Stimulated activated naive B cell treated with anti-CD40 and anti-IgM and Interleukin-4, amounts not matched to agents 10 μg/mL and 1 μg/mL and 100 μg/mL, for 72 hours (primary cell): ENCODE data around the gene CKAP2L.

Source experiments
- ATAC-seq, 2 donors: fragments of 150-1000 bp; cut with Tn5 transposase; replicated peaks; 2 replicates each; pipeline ENCODE4 v1.10.0; 2021; ENCODE audit warnings: moderate library complexity in 1 of 2
- DNase-seq: peaks from one replicate; pipeline ENCODE4 v3.0.0; 2021
- H3K27ac Mint-ChIP-seq: one replicate; pipeline ENCODE4 v1.8.0; 2022; ENCODE audit warnings: mild to moderate bottlenecking, mixed read lengths
- H3K27me3 Mint-ChIP-seq, 2 donors: one replicate each; pipeline ENCODE4 v1.8.0; 2022; ENCODE audit warnings: mixed read lengths in 2 of 2
- H3K36me3 Mint-ChIP-seq, 2 donors: one replicate each; pipeline ENCODE4 v1.8.0; 2022; ENCODE audit warnings: mixed read lengths in 2 of 2, mild to moderate bottlenecking in 1 of 2
- H3K4me1 Mint-ChIP-seq, 2 donors: one replicate each; pipeline ENCODE4 v1.8.0; 2022; ENCODE audit warnings: mixed read lengths in 2 of 2, mild to moderate bottlenecking in 1 of 2
- H3K4me3 Mint-ChIP-seq, 2 donors: one replicate each; pipeline ENCODE4 v1.8.0; 2022; ENCODE audit warnings: mild to moderate bottlenecking in 2 of 2, mixed read lengths in 2 of 2, moderate library complexity in 1 of 2
- H3K9me3 Mint-ChIP-seq, 2 donors: one replicate each; pipeline ENCODE4 v1.8.0; 2022; ENCODE audit warnings: mixed read lengths in 2 of 2, mild to moderate bottlenecking in 1 of 2

CKAP2L gene

DNA sequence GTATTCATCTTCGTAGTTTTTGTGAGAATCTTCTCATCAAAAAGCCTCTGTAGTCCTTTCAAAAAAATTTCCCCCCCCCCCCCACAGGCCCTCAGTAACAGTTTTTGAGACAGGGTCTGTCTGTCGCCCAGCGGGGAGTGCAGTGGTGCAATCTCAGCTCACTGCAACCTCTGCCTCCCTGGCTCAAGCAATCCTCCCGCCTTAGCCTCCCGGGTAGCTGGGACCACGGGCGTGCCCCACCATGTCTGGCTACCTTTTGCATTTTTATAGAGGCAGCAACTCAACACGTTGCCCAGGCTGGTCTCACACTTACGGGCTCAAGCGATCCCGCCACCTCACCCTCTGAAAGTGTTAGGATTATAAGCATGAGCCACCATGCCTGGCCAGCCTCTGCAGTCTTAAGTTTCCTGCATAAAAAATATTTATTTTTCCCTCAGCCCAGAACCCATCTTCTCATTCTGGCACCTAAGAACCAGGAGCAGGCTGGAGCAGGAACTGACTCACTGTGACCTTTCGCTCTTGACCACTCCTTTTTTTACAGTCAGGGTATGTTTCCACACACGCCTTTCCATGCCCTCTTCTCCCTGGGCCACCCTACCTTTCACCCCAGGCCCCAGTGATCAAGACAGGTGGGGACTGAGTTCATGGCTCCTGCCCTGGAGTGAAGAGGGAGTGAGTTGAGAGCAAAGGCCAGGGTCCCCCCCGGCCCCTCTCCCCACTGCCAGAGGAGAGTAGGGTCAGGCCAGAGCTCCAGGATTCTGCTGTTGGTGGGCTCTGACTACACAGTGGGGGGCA lies 76.1 kb downstream of the CKAP2L start:
- DNase-seq (no peak), ATAC-seq (no peak)
- H3K9me3 Mint-ChIP-seq: no peaks in the 10 kb centered on the region
- no peaks in the 10 kb centered on the region for H3K27me3 Mint-ChIP-seq
- peak overlapping the region; percentile 14 for H3K27ac Mint-ChIP-seq
- H3K4me3 Mint-ChIP-seq: no peak overlapping the region
- peaks cover 40 to 65% of the 10 kb centered on the region in 2 donors for H3K4me1 Mint-ChIP-seq
- H3K36me3 Mint-ChIP-seq: no peaks in the 10 kb centered on the region

DNA sequence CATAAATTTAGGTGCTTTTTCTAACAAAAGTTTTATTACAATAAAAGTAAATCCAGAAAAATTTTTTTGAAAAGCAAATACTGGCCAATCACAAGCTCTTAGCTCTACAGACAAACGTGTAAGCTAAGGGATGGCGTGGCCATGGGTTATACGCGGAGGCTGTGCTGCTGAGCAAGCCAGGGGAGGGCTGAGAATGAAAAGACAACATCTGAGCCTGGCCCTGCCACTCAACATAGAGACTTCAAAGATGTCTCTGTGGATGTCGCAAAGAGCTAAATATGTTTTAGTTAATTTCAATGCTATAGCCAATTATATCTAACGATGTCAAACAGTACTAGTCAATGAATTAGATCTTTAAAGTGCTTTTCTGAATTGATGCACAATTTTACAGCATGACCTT lies 76.9 kb downstream of the CKAP2L start:
- DNase-seq (no peak), ATAC-seq (no peak)
- Mint-ChIP-seq H3K4me3 (no peak overlapping the region), H3K27me3 (no peaks in the 10 kb centered on the region), H3K27ac (no peak overlapping the region), H3K9me3 (no peaks in the 10 kb centered on the region), H3K36me3 (no peaks in the 10 kb centered on the region), H3K4me1 (peaks cover 33 to 57% of the 10 kb centered on the region in 2 donors)
